HepG2 (cell line): ENCODE data around the gene MMD2. TPM values are rescaled to one million over a fixed set of nuclear protein-coding genes. Genes with fewer than 3 reads are reported as not detected.
A peak's percentile ranks its signal among the peaks of the same experiment; 100 is the strongest.

Source experiments
- E2F1 ChIP-seq: sonication (generic); formaldehyde crosslinking; IDR thresholded peaks from 2 replicates; pipeline ENCODE4 v1.5.0; 2020; ENCODE audit warnings: missing genetic modification reagents
- ETV5 ChIP-seq: IDR thresholded peaks from 2 replicates; pipeline ENCODE4 v1.6.1; 2018; ENCODE audit warnings: missing biosample characterization, missing genetic modification reagents, inconsistent platforms, borderline replicate concordance
- PPARG ChIP-seq: conservative IDR thresholded peaks from 2 replicates; pipeline ENCODE4 v1.6.1; 2016; ENCODE audit warnings: missing biosample characterization, missing genetic modification reagents
- PTBP1 ChIP-seq: fragments of 200-400 bp; formaldehyde crosslinking; IDR thresholded peaks from 2 replicates; pipeline ENCODE4 v1.6.1; 2018; ENCODE audit warnings: low read length, low read depth; ENCODE audit not compliant: poor library complexity, severe bottlenecking
- ZHX2 ChIP-seq, 2 experiments: sonication (generic) in 1 of 2; formaldehyde crosslinking in 1 of 2; IDR thresholded peaks; 2 replicates each; pipeline versions ENCODE4 v1.6.1 to v1.9.0; 2014 to 2022; ENCODE audit warnings: antibody characterized with exemption in 1 of 2, borderline replicate concordance in 1 of 2, inconsistent platforms in 1 of 2, low read depth in 1 of 2, missing genetic modification reagents in 1 of 2
- ZNF275 ChIP-seq: sonication (generic); formaldehyde crosslinking; IDR thresholded peaks from 2 replicates; pipeline ENCODE4 v1.8.0; 2022; ENCODE audit warnings: missing genetic modification reagents, mild to moderate bottlenecking, inconsistent platforms, borderline replicate concordance
- ZNF407 ChIP-seq: sonication (generic); formaldehyde crosslinking; IDR thresholded peaks from one replicate; pipeline ENCODE4 v1.5.1; 2020; ENCODE audit warnings: mild to moderate bottlenecking, missing genetic modification reagents; ENCODE audit errors: not compliant biosample characterization
- ZNF414 ChIP-seq: sonication (generic); formaldehyde crosslinking; IDR thresholded peaks from 2 replicates; pipeline ENCODE4 v1.5.0; 2020; ENCODE audit warnings: missing genetic modification reagents
- ZNF839 ChIP-seq: sonication (generic); formaldehyde crosslinking; IDR thresholded peaks from 2 replicates; pipeline ENCODE4 v1.4.0; 2020; ENCODE audit warnings: missing genetic modification reagents, mild to moderate bottlenecking, borderline replicate concordance
- ZNF883 ChIP-seq: sonication (generic); formaldehyde crosslinking; IDR thresholded peaks from 2 replicates; pipeline ENCODE4 v1.5.1; 2020; ENCODE audit warnings: mild to moderate bottlenecking, missing genetic modification reagents; ENCODE audit errors: not compliant biosample characterization
- polyA plus RNA-seq, 8 experiments: library from polyadenylated mRNA; depleted of rRNA in 3 of 8; stranded (reverse) in 7 of 8; unstranded in 1 of 8; fragments of >200 nt; fragmentation: Illumina TruSeq in 4 of 8; extraction: Trizol in 4 of 8; gene quantifications; 2 replicates each; pipeline versions ENCODE4 v1.2.1 to v1.2.3, GENCODE V29; 2011 to 2016; ENCODE audit warnings: low read depth in 4 of 8, missing spikeins in 1 of 8, mixed read lengths in 1 of 8; ENCODE audit not compliant: insufficient read depth in 1 of 8
- total RNA-seq, 5 experiments: library from RNA; depleted of rRNA; stranded (reverse); fragments of >200 nt; fragmentation: Illumina TruSeq; extraction: Trizol; gene quantifications; 2 replicates each; pipeline ENCODE4 v1.2.3, GENCODE V29; 2016; ENCODE audit warnings: low read depth in 1 of 5

Gene MMD2
- total and polyA plus RNA-seq, 2 of the 13 experiments (the other 11 are each of a cell fraction or from before 2014, with no cell fraction given), result not detected

- TF ChIP-seq E2F1 (CRISPR knock-in tag) (no peak), ZNF839 (CRISPR knock-in tag) (no peak), ETV5 (CRISPR knock-in tag) (peak; percentile 86), ZHX2 (IDR thresholded peaks at IDR 0.05; ENCODE audit: low read depth) (no peak), ZHX2 (CRISPR knock-in tag; IDR thresholded peaks at IDR 0.05; ENCODE audit: borderline replicate concordance) (no peak), PPARG (CRISPR knock-in tag) (no peak), ZNF883 (CRISPR knock-in tag) (peak; percentile 70), ZNF407 (CRISPR knock-in tag) (no peak), PTBP1 (no peak), ZNF275 (CRISPR knock-in tag) (no peak), ZNF414 (CRISPR knock-in tag) (no peak)
These were observed 14.8 kb upstream of the MMD2 start (continued) for GRCh38 chr7:4973728-4974198.
